Measurements from ENCODE around the gene PPP1R18. TPM values are rescaled to one million over a fixed set of nuclear protein-coding genes. Genes with fewer than 3 reads are reported as not detected.
"Not testable (repeated sequence)": the region's sequence is repeated elsewhere in the genome, so short reads cannot be mapped to it uniquely, and the experiment has no call there.

Gene PPP1R18, protein sequence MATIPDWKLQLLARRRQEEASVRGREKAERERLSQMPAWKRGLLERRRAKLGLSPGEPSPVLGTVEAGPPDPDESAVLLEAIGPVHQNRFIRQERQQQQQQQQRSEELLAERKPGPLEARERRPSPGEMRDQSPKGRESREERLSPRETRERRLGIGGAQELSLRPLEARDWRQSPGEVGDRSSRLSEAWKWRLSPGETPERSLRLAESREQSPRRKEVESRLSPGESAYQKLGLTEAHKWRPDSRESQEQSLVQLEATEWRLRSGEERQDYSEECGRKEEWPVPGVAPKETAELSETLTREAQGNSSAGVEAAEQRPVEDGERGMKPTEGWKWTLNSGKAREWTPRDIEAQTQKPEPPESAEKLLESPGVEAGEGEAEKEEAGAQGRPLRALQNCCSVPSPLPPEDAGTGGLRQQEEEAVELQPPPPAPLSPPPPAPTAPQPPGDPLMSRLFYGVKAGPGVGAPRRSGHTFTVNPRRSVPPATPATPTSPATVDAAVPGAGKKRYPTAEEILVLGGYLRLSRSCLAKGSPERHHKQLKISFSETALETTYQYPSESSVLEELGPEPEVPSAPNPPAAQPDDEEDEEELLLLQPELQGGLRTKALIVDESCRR
- 100 to 1,000 TPM; 190 to 238 TPM for total RNA-seq

- peak; percentile 42 for ATAC-seq (replicated peaks)
- no peaks in the 10 kb centered on the region for H3K9me3 Mint-ChIP-seq
- H3K36me3 Mint-ChIP-seq (ENCODE audit: low read depth) = peaks cover 81% of the 10 kb centered on the region
- H3K4me1 Mint-ChIP-seq = peaks cover 23% of the 10 kb centered on the region
- no peaks in the 10 kb centered on the region for H3K27me3 Mint-ChIP-seq
- H3K27ac Mint-ChIP-seq = peak within 1 kb of the TSS; percentile 97
- peak within 1 kb of the TSS; percentile 98 for H3K4me3 Mint-ChIP-seq
Measured at GRCh38 chr6:30686009-30686907, at the start of gene PPP1R18. Gene PPP1R18 (minus strand): TSS chr6:30686645. CDS start chr6:30686018, 627 bp downstream.

- peaks cover 96% of the 10 kb centered on the region for H3K36me3 Mint-ChIP-seq (ENCODE audit: low read depth)
Measured at GRCh38 chr6:30735668-30736314, 49.3 kb upstream of the PPP1R18 start.

GRCh38 chr6:30732237-30732943, 45.9 kb upstream of the PPP1R18 start:
- Mint-ChIP-seq H3K27ac (no peak overlapping the region), H3K9me3 (peaks cover 3% of the 10 kb centered on the region), H3K4me3 (peak overlapping the region; percentile 26), H3K36me3 (ENCODE audit: low read depth) (peaks cover 98% of the 10 kb centered on the region), H3K4me1 (peaks cover 40% of the 10 kb centered on the region), H3K27me3 (no peaks in the 10 kb centered on the region)
- no peak for ATAC-seq (replicated peaks)

More at GRCh38 chr6:30735668-30736314, 49.3 kb upstream of the PPP1R18 start:
- H3K4me1 Mint-ChIP-seq = peaks cover 50% of the 10 kb centered on the region
- peaks cover 3% of the 10 kb centered on the region for H3K9me3 Mint-ChIP-seq
- no peaks in the 10 kb centered on the region for H3K27me3 Mint-ChIP-seq
- H3K27ac Mint-ChIP-seq = peak overlapping the region; percentile 96
- ATAC-seq (replicated peaks) = peak; percentile 54
- peak overlapping the region; percentile 86 for H3K4me3 Mint-ChIP-seq

GRCh38 chr6:30730601-30731435, 44.4 kb upstream of the PPP1R18 start:
- no peaks in the 10 kb centered on the region for H3K9me3 Mint-ChIP-seq
- peaks cover 26% of the 10 kb centered on the region for H3K4me1 Mint-ChIP-seq
- peak; percentile 65 for ATAC-seq (replicated peaks)
- H3K4me3 Mint-ChIP-seq = peak overlapping the region; percentile 60
- peaks cover 98% of the 10 kb centered on the region for H3K36me3 Mint-ChIP-seq (ENCODE audit: low read depth)
- H3K27ac Mint-ChIP-seq = peak overlapping the region; percentile 5
- no peaks in the 10 kb centered on the region for H3K27me3 Mint-ChIP-seq

- no peak for ATAC-seq (replicated peaks)
- Mint-ChIP-seq H3K27ac (peak overlapping the region; percentile 32), H3K4me1 (peaks cover 39% of the 10 kb centered on the region), H3K36me3 (ENCODE audit: low read depth) (peaks cover 100% of the 10 kb centered on the region), H3K27me3 (no peaks in the 10 kb centered on the region), H3K9me3 (no peaks in the 10 kb centered on the region), H3K4me3 (no peak overlapping the region)
Measured at GRCh38 chr6:30727920-30728553, 41.6 kb upstream of the PPP1R18 start.

DNA sequence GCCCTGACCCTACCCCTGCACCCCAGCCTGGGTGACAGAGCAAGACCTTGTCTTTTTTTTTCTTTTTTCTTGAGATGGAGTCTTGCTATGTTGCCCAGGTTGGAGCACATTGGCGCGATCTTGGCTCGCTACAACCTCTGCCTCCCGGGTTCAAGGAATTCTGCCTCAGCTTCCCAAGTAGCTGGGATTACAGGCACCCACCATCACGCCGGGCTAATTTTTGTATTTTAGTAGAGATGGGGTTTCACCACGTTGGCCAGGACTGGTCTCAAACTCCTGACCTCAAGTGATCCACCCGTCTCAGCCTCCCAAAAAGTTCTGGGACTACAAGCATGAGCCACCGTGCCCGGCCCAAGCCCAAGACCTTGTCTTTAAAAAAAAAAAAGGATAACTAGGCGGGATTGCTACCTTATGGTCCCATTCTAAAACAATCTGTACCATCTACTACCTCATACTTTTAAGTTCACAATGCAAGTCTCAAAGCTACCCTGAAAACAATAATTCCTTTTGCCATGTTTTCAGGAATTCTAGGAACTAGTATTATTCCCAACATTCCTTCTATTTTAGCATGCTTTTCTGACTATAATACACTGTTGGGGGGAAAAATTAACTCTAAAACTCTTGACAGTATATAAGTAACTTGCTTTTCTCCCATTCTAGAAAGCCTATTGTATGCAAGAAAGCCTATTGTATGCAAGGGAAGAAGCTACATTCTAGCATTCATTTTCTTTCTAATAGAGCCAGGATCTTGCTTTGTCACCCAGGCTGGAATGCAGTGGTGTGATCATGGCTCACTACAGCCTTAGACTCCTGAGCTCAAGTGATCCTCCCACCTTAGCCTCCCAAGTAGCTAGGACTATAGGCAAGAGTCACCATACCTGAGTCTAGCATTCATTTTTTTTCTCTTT, 40.3 kb upstream of the PPP1R18 start:
- Mint-ChIP-seq H3K27ac (no peak overlapping the region), H3K9me3 (no peaks in the 10 kb centered on the region), H3K27me3 (no peaks in the 10 kb centered on the region), H3K36me3 (ENCODE audit: low read depth) (peaks cover 100% of the 10 kb centered on the region), H3K4me3 (peak overlapping the region; percentile 27), H3K4me1 (peaks cover 39% of the 10 kb centered on the region)
- no peak for ATAC-seq (replicated peaks)

- peaks cover 100% of the 10 kb centered on the region for H3K36me3 Mint-ChIP-seq (ENCODE audit: low read depth)
- no peak overlapping the region for H3K27ac Mint-ChIP-seq
- H3K4me3 Mint-ChIP-seq = peak overlapping the region; percentile 99
- no peaks in the 10 kb centered on the region for H3K9me3 Mint-ChIP-seq
- peaks cover 37% of the 10 kb centered on the region for H3K4me1 Mint-ChIP-seq
- ATAC-seq (replicated peaks) = no peak
- H3K27me3 Mint-ChIP-seq = no peaks in the 10 kb centered on the region
Measured at GRCh38 chr6:30725713-30726505, 39.5 kb upstream of the PPP1R18 start.

DNA sequence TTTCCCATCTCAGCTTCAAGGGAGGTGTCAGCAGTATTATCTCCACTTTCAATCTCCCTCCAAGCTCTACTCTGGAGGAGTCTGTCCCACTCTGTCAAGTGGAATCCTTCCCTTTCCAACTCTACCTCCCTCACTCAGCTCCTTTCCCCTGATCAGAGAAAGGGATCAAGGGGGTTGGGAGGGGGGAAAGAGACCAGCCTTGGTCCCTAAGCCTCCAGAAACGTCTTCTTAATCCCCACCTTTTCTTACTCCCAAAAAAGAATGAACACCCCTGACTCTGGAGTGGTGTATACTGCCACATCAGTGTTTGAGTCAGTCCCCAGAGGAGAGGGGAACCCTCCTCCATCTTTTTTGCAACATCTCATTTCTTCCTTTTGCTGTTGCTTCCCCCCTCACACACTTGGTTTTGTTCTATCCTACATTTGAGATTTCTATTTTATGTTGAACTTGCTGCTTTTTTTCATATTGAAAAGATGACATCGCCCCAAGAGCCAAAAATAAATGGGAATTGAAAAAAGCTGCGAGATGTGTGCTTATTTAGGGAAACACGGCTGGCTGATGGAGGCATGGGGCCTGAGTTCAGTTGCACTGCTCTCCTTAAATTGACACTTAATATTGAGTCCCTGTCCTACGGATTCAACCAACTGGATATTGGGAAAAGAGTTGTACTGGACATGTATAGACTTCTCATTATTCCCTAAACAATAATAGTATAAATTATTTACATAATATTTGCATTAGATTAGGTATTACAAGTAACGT, 38.6 kb upstream of the PPP1R18 start:
- Mint-ChIP-seq H3K9me3 (no peaks in the 10 kb centered on the region), H3K4me3 (peak overlapping the region; percentile 99), H3K4me1 (peaks cover 30% of the 10 kb centered on the region), H3K36me3 (ENCODE audit: low read depth) (peaks cover 100% of the 10 kb centered on the region), H3K27me3 (no peaks in the 10 kb centered on the region), H3K27ac (peak overlapping the region; percentile 83)
- ATAC-seq (replicated peaks) = no peak

- H3K9me3 Mint-ChIP-seq; H3K27me3 Mint-ChIP-seq; ATAC-seq (replicated peaks): not testable (repeated sequence)
- peak overlapping the region; percentile 99 for H3K4me3 Mint-ChIP-seq
- H3K4me1 Mint-ChIP-seq = peaks cover 28% of the 10 kb centered on the region
- peak overlapping the region; percentile 96 for H3K27ac Mint-ChIP-seq
- peaks cover 96% of the 10 kb centered on the region for H3K36me3 Mint-ChIP-seq (ENCODE audit: low read depth)
Measured at GRCh38 chr6:30723843-30724741, 37.6 kb upstream of the PPP1R18 start.
